ENCODE measurements around the gene FXR1.
"Not testable (repeated sequence)": the region's sequence is repeated elsewhere in the genome, so short reads cannot be mapped to it uniquely, and the experiment has no call there.

Gene FXR1

GRCh38 chr3:180912304-180913296, at the start of gene FXR1:
TSS of gene FXR1 (plus strand) at chr3:180912670. CDS start at chr3:180912686, 16 bp downstream.
- peak; percentile 76 for DNase-seq

GRCh38 chr3:180870008-180870699, 42.3 kb upstream of the FXR1 start:
- no peak for DNase-seq

GRCh38 chr3:180871901-180872300, 40.6 kb upstream of the FXR1 start:
- DNase-seq: no peak

- DNase-seq: not testable (repeated sequence)
Measured at GRCh38 chr3:180872430-180872829, 40.0 kb upstream of the FXR1 start.

- no peak for DNase-seq
Measured at GRCh38 chr3:180875124-180875698, 37.3 kb upstream of the FXR1 start.

- DNase-seq: no peak
Measured at GRCh38 chr3:180881065-180881801, 31.2 kb upstream of the FXR1 start.

- no peak for DNase-seq
Measured at GRCh38 chr3:180882115-180882514, 30.4 kb upstream of the FXR1 start.

GRCh38 chr3:180888992-180889560, 23.4 kb upstream of the FXR1 start:
- no peak for DNase-seq

- DNase-seq: no peak
Measured at GRCh38 chr3:180898572-180898971, 13.9 kb upstream of the FXR1 start.

- DNase-seq: peak; percentile 30
Measured at GRCh38 chr3:180909369-180910127, 2.9 kb upstream of the FXR1 start.

GRCh38 chr3:180910823-180911222, 1.6 kb upstream of the FXR1 start:
- no peak for DNase-seq

GRCh38 chr3:180911876-180912303, 580 bp upstream of the FXR1 start:
- DNase-seq: no peak

- DNase-seq: no peak
Measured at GRCh38 chr3:180913581-180914404, 1.3 kb downstream of the FXR1 start.

- DNase-seq: no peak
Measured at GRCh38 chr3:180918542-180918941, 6.1 kb downstream of the FXR1 start.

GRCh38 chr3:180922242-180922641, 9.8 kb downstream of the FXR1 start:
- DNase-seq: no peak

- no peak for DNase-seq
Measured at GRCh38 chr3:180923561-180923960, 11.1 kb downstream of the FXR1 start.

- DNase-seq: no peak
Measured at GRCh38 chr3:180926526-180926925, 14.1 kb downstream of the FXR1 start.

GRCh38 chr3:180929376-180929775, 16.9 kb downstream of the FXR1 start:
- DNase-seq: no peak

- no peak for DNase-seq
Measured at GRCh38 chr3:180930526-180930925, 18.1 kb downstream of the FXR1 start.

GRCh38 chr3:180932819-180933218, 20.3 kb downstream of the FXR1 start:
- DNase-seq: no peak

- DNase-seq: no peak
Measured at GRCh38 chr3:180934638-180935037, 22.2 kb downstream of the FXR1 start.

Measured in DMS79 (cell line).